Astrocyte (in vitro differentiated cells and primary cell): Measurements from ENCODE around the gene KIF2A.

Experiments
- CTCF ChIP-seq: IDR thresholded peaks from 2 replicates; pipeline ENCODE4 v1.5.1; 2011; ENCODE audit warnings: low read depth, mild to moderate bottlenecking, inconsistent platforms, low read length, moderate library complexity; ENCODE audit not compliant: insufficient read depth
- EZH2 ChIP-seq: IDR thresholded peaks from 2 replicates; pipeline ENCODE4 v1.6.1; 2012; ENCODE audit warnings: mild to moderate bottlenecking, low read length, inconsistent platforms; ENCODE audit not compliant: insufficient read depth

DNA sequence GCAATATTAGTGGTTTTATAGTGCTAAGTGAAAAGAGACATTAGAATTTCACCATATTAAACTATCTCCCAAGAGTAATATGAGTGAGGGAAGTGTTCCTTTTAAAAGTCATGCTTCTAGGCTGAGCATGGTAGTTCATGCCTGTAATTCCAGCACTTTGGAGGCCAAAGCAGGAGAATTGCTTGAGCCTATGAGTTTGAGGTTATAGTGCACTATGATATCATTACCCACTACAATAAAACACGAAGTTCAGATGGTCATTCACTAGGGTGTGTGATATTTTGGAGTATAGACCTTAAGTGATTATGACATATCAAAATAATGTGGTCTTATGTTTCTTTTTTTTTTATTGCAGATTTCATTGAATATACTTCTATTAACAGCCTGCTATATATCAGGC, 6.7 kb downstream of the KIF2A start:
- TF ChIP-seq CTCF, result no peak
- TF ChIP-seq EZH2, result no peak
